ENCODE data around the gene CPZ. TPM values are rescaled to one million over a fixed set of nuclear protein-coding genes. Genes with fewer than 3 reads are reported as not detected.
A peak's percentile ranks its signal among the peaks of the same experiment; 100 is the strongest.

Gene CPZ
- total RNA-seq, 1 experiment from 2014 or later: not detected

- in situ Hi-C loops (cut with HindIII; ENCODE audit: low pct_unique_long_range_greater_than_20kb, low sequenced_read_pairs): no loop called here
- DNase-seq (ENCODE audit: low read depth, low spot score): no peak
Observed at GRCh38 chr4:8554555-8555100, 37.9 kb upstream of the CPZ start.

- no peak for DNase-seq (ENCODE audit: low read depth, low spot score)
- in situ Hi-C loops (cut with HindIII; ENCODE audit: low pct_unique_long_range_greater_than_20kb, low sequenced_read_pairs): no loop called here
Observed at GRCh38 chr4:8555716-8556115, 36.8 kb upstream of the CPZ start.

- in situ Hi-C loops (cut with HindIII; ENCODE audit: low pct_unique_long_range_greater_than_20kb, low sequenced_read_pairs): no loop called here
- DNase-seq (ENCODE audit: low read depth, low spot score): no peak
Observed at GRCh38 chr4:8556341-8557150, 36.0 kb upstream of the CPZ start.

GRCh38 chr4:8557151-8558076 lies 35.2 kb upstream of the CPZ start:
- no peak for DNase-seq (ENCODE audit: low read depth, low spot score)
- in situ Hi-C loops (cut with HindIII; ENCODE audit: low pct_unique_long_range_greater_than_20kb, low sequenced_read_pairs): no loop called here

GRCh38 chr4:8558080-8558960 lies 34.2 kb upstream of the CPZ start:
- in situ Hi-C loops (cut with HindIII; ENCODE audit: low pct_unique_long_range_greater_than_20kb, low sequenced_read_pairs): no loop called here
- DNase-seq (ENCODE audit: low read depth, low spot score): no peak

GRCh38 chr4:8559011-8559410 lies 33.6 kb upstream of the CPZ start:
- DNase-seq (ENCODE audit: low read depth, low spot score): no peak
- in situ Hi-C loops (cut with HindIII; ENCODE audit: low pct_unique_long_range_greater_than_20kb, low sequenced_read_pairs): no loop called here

GRCh38 chr4:8559524-8560264 lies 32.9 kb upstream of the CPZ start:
- no peak for DNase-seq (ENCODE audit: low read depth, low spot score)
- in situ Hi-C loops (cut with HindIII; ENCODE audit: low pct_unique_long_range_greater_than_20kb, low sequenced_read_pairs): no loop called here

GRCh38 chr4:8560265-8561047 lies 32.1 kb upstream of the CPZ start:
- in situ Hi-C loops (cut with HindIII; ENCODE audit: low pct_unique_long_range_greater_than_20kb, low sequenced_read_pairs): no loop called here
- no peak for DNase-seq (ENCODE audit: low read depth, low spot score)

GRCh38 chr4:8564595-8564994 lies 28.0 kb upstream of the CPZ start:
- no peak for DNase-seq (ENCODE audit: low read depth, low spot score)

GRCh38 chr4:8568068-8568668 lies 24.4 kb upstream of the CPZ start:
- in situ Hi-C loops (cut with HindIII; ENCODE audit: low pct_unique_long_range_greater_than_20kb, low sequenced_read_pairs): no loop called here
- DNase-seq (ENCODE audit: low read depth, low spot score): peak; percentile 62

More at GRCh38 chr4:8564595-8564994, 28.0 kb upstream of the CPZ start:
- in situ Hi-C loops (cut with HindIII; ENCODE audit: low pct_unique_long_range_greater_than_20kb, low sequenced_read_pairs): no loop called here

GRCh38 chr4:8570201-8570600 lies 22.4 kb upstream of the CPZ start:
- in situ Hi-C loops (cut with HindIII; ENCODE audit: low pct_unique_long_range_greater_than_20kb, low sequenced_read_pairs): no loop called here

GRCh38 chr4:8571702-8572685 lies 20.6 kb upstream of the CPZ start:
- in situ Hi-C loops (cut with HindIII; ENCODE audit: low pct_unique_long_range_greater_than_20kb, low sequenced_read_pairs): no loop called here
- no peak for DNase-seq (ENCODE audit: low read depth, low spot score)

More at GRCh38 chr4:8570201-8570600, 22.4 kb upstream of the CPZ start:
- DNase-seq (ENCODE audit: low read depth, low spot score): no peak

GRCh38 chr4:8573266-8573665 lies 19.3 kb upstream of the CPZ start:
- DNase-seq (ENCODE audit: low read depth, low spot score): no peak
- in situ Hi-C loops (cut with HindIII; ENCODE audit: low pct_unique_long_range_greater_than_20kb, low sequenced_read_pairs): no loop called here

- in situ Hi-C loops (cut with HindIII; ENCODE audit: low pct_unique_long_range_greater_than_20kb, low sequenced_read_pairs): no loop called here
- no peak for DNase-seq (ENCODE audit: low read depth, low spot score)
Observed at GRCh38 chr4:8574796-8575370, 17.7 kb upstream of the CPZ start.
